Effector CD4-positive, alpha-beta T cell (primary cell): ENCODE measurements around the gene RAD51B.
A peak's percentile ranks its signal among the peaks of the same experiment; 100 is the strongest.

Experiments
- DNase-seq: peaks from one replicate; pipeline ENCODE4 v3.0.0-alpha.2; 2020

The RAD51B gene

GRCh38 chr14:68375376-68375775 is 555.8 kb downstream of the RAD51B start:
- DNase-seq = no peak

DNA sequence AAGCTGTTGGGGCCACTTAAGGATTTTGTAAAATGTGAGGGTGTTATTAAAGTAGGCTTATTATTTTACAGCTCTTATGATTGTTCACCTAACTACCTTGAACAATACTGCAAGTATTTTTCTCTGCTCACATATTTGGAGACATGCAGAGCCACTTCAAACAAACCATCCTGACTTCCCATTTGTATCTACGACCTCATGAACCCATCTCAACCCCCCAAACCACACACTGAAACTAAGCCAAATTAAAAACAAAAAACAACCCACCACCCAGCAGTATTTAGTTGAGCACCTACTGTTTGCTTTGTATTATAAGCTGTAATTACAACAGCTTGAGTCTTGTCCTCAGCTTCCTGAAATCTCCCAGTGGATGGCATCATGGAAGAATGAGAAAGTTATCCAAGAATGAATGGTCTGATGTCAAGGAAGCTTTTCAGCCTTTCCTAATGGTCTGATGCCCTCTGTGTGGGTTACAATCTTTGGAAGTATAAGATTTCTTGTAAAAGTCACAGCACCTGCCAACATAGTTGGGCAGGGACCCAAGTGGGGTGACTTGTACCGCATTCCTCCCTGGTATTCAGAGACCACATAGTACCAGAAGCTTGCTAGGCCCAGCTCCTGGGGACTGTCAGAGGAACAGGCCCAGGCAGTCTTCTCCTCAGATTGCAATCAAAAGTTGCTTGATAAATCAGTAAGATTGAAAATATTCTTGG is 556.6 kb downstream of the RAD51B start:
- DNase-seq = no peak

DNA sequence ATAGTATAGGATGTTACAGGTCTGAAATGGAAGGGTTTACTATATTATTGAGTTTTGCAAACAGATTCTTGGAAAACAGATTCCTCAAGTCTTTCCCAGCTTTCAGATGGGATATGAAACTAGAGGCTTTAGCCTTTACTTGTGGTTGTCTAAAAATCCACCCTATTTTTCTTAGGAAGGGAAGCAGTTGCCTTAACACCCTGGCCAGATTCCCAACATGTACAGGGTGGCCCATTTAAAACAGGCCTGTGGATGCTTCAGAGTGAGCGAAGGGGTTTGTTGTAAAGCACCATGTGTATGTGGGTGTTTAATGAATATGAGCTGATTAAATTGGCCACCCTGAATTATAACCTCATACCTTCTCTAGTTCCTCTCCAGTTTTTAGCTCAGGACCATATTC is 557.4 kb downstream of the RAD51B start:
- no peak for DNase-seq

GRCh38 chr14:68377459-68377858 is 557.9 kb downstream of the RAD51B start:
- no peak for DNase-seq

DNA sequence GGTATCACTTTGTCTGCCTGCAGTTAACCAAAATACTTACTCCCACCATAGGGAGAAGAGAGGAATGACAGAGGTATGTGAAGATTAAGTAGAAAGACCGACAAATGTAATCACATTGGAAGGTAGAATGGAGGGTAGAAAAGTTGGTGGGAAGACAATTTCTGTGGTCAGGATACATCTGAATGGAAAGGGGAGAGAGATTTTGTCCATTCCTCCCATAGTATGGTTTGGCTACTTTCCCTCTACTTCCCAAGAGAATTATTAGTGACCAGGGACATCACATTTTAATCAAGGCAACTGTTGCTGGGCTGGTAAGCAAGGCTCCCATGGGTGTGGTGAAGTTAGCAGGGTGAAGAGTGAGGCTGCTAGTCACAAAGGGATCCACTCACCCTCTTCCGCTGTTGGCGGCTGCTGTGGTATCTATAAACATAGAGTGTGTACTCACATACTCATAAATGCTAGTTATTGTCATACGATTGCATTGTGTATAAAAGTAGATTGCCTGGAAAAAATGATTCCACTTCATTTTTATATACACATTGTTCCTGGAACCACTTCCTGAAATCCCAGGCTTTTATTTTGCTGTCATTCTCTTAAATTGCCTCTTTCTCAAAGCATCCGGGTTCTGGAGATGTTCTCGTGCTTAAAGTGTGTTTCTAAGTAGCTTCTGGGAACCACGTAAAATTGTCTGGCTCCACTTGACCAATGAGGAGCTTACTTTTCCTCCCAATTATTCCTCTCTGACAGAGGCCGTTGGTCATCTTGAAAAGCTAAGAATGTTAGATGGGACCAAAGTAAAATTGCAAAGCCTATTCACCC is 560.1 kb downstream of the RAD51B start:
- peak; percentile 8 for DNase-seq

GRCh38 chr14:68380329-68380741 is 560.8 kb downstream of the RAD51B start:
- DNase-seq = no peak

- DNase-seq = no peak
Observed at GRCh38 chr14:68384335-68384734, 564.8 kb downstream of the RAD51B start.

DNA sequence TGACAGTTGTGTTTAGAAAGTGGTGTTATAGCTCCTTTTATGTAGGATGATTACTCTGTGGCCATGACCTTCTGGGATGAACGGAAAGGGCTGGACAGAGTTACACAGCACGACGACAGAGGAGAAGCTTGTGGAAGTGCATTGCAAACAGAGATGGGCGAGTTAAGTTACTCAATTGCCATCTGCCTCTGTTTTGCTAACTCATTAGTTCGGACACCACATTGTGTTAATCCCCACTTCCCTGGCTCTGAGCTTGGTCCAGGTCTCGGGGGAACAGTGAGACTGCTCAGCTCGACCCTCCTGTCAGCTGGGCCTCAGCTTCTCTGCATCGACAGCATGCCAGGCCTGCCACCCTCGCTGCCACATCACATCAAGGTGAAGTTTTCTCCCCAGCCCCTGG is 565.3 kb downstream of the RAD51B start:
- no peak for DNase-seq

GRCh38 chr14:68386446-68386845 is 566.9 kb downstream of the RAD51B start:
- no peak for DNase-seq

GRCh38 chr14:68386950-68387779 is 567.6 kb downstream of the RAD51B start:
- no peak for DNase-seq

DNA sequence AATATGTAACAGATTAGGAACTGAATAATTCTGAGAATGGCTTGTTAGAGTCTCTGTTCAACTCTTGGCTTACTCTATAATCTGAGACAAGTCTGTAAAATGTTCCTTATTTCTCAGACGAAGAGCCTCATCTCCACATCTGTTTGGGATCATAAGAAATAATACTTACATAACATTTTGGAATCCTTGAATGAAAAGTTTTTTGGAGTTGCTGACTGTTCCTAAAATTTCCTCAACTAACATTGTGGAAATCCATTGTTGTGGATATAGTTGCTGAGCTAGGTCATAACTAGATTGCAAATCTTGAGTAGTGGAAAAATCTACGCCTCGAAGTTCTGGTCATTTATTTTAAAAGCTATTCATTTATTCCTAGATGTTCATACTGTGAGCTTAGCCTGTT is 570.4 kb downstream of the RAD51B start:
- no peak for DNase-seq

DNA sequence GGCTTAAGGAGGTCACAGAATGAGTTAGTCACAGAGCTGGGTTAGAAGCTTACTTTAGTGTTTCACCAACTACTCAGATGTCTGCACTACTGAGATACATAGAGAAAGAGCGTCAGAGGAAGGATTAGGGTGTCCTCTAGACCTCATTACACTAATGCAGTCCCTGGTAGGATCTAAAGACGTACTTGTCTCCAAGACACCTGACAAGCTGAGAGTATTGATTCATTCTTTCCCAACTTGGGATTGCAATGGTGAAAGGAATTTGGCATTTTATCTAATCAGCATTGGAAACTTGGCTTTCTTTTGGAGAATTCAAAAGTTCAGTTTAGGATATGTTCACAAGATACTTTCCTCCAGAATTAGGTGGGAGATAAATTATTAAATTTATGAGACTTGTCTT is 571.2 kb downstream of the RAD51B start:
- no peak for DNase-seq

- DNase-seq = no peak
Observed at GRCh38 chr14:68391311-68392014, 571.9 kb downstream of the RAD51B start.

DNA sequence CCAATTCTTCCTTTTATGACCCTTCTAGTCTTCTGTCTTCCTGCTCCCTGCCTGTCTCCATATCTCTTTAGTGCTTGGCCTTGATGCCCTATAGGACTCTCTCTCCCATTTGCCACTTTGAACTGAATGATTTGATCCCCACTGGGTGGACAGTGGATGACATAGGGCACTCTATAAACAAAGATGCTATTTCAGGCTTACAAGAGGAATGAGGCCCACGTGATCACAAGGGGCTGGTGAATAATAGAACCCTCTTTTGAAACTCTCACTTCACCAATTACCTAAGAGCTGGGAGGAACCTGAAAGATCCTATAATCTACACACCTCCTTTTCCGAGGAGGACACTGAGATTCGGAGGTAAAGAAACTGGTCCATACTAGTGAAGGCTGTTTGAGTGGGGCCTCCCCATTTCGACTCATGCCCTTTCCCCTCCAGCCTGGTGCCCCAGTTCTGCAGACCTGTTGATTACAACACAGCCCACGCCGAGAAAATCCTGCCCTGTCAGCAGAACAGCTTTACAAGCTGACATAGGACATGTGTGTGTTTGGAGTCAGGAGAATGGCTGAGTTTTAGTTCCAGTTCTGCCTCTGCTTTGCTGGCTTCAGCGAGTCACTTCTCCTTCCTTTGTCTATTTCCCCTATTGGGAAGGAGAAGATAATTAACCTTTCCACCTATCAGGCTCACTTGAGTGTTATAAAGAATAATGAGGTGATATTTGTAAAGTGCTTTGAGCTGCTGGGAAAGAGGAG is 573.0 kb downstream of the RAD51B start:
- DNase-seq = no peak

GRCh38 chr14:68393259-68393658 is 573.7 kb downstream of the RAD51B start:
- no peak for DNase-seq

DNA sequence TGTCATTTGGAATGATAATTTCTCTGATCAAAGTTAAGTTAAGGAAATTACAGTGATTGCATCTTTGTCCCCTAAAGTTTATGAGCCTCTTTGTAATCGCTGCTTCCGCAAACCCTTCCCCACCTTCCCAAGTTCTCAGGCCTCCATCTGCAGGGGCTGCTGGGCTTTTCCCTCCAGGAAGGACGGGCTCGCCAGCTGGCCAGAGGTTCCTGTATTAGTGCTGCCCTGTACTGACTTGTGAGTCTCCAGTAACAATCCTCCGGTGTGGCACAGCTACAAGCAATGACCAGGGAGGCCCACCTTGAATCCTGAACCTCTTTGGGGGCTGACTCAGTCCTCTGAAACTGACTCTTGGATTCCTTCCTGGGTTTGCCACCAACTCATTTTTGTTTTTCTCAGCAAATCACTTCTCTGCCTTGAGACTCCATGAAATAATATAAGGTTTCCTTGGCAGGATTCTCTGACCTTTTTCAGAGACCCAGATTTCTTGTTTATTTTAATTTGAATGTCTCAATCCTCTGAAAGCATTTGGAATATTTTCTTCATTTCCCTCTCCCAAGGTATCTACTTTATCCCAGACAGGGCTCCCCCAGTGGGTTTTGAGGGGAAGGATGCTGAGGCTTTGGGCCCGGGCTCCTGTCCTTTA is 574.7 kb downstream of the RAD51B start:
- no peak for DNase-seq

GRCh38 chr14:68394764-68395143 is 575.2 kb downstream of the RAD51B start:
- DNase-seq = no peak

DNA sequence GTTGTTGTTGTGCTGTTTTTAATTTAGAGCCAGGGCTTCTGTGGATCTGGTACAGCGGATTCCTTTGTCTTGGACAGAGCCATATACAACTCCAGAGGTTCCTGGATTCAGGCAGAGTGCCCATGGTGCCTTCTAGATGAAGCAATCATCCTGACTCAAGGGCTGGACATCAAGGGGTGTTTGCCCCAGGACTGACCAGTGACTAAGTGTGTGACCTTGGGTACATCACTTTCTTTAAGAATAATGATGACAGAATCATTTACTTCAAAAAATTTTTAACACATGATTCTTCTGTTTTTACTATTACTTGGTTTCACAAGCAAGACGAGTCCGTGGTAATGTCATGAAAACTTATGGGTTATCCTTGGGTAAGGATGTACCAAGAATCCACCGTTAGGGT is 576.0 kb downstream of the RAD51B start:
- DNase-seq = no peak

GRCh38 chr14:68396461-68396860 is 576.9 kb downstream of the RAD51B start:
- DNase-seq = no peak

DNA sequence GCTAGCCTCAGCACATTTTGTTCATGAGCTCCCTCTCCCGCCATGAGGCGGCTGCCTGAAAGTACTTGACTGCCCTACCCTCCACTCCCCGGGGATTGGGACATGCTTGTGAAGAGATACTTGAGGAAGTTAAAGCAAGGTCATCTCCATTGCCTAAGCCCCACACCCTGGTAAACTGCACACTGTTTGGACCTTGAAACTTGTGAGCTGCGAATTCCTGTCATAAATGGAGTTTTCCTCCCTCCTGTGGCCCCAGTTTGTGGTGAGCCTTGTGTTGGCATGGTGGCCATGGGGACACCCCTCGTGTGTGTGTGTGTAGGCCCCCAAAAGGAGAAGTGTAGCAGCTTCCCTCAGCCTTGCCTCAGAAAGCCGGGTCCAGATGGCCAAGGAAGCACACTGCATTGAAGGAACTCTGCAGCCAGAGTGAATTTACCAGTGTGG is 577.8 kb downstream of the RAD51B start:
- DNase-seq = no peak

GRCh38 chr14:68397822-68398221 is 578.2 kb downstream of the RAD51B start:
- no peak for DNase-seq
